ENCODE measurements around the gene PDLIM1. TPM values are rescaled to one million over a fixed set of nuclear protein-coding genes. Genes with fewer than 3 reads are reported as not detected.

Gene PDLIM1
- total and polyA plus RNA-seq, 12 donors = 0.89 to 63.3 (median 31.2) TPM

DNA sequence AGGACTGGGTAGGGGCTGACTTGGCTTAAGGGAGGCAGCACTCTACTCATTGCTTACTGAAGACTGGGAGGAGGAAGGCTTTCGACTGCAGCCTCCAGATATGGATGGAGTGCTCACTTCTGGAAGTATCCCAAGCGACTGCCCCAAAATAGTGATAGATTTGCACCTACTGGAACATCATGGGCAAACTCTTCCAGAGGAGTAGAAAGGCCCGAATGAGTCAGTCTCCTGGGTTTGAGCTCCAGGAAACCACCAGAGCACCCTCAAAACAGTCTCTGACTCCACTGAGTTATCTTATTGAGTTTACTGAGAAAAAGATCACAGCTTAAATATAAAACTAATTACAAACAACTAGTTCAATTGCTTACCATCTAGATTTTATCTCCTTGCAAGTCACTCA lies 37.2 kb upstream of the PDLIM1 start:
- WGBS, 4 donors = 70 to 94% (median 84%) methylated on average over 2 to 3 of the region's 3 CpGs
- intact Hi-C loops (cut with DNase I) = no loop called here
- no peaks in the 10 kb centered on the region for H3K4me1 ChIP-seq (replicated peaks in 1 of 2)

GRCh38 chr10:95327367-95327766 lies 36.6 kb upstream of the PDLIM1 start:
- intact Hi-C loops (cut with DNase I) = no loop called here
- DNase-seq = peak in 2 of 7 donors; percentile 11 to 21
- 77 to 85% (median 84%) methylated on average over 3 to 5 of the region's 5 CpGs for WGBS, 4 donors
- H3K27me3 ChIP-seq = no peaks in the 10 kb centered on the region
- no peak for TF ChIP-seq POLR2A (IDR thresholded peaks at IDR 0.05)
- TF ChIP-seq, protein P1, sequence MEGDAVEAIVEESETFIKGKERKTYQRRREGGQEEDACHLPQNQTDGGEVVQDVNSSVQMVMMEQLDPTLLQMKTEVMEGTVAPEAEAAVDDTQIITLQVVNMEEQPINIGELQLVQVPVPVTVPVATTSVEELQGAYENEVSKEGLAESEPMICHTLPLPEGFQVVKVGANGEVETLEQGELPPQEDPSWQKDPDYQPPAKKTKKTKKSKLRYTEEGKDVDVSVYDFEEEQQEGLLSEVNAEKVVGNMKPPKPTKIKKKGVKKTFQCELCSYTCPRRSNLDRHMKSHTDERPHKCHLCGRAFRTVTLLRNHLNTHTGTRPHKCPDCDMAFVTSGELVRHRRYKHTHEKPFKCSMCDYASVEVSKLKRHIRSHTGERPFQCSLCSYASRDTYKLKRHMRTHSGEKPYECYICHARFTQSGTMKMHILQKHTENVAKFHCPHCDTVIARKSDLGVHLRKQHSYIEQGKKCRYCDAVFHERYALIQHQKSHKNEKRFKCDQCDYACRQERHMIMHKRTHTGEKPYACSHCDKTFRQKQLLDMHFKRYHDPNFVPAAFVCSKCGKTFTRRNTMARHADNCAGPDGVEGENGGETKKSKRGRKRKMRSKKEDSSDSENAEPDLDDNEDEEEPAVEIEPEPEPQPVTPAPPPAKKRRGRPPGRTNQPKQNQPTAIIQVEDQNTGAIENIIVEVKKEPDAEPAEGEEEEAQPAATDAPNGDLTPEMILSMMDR (IDR thresholded peaks at IDR 0.05) = no peak
- no peak overlapping the region for H3K4me3 ChIP-seq
- no peaks in the 10 kb centered on the region for H3K9me3 ChIP-seq (replicated peaks in 1 of 3)
- H3K4me1 ChIP-seq (replicated peaks in 1 of 2) = no peaks in the 10 kb centered on the region
- H3K27ac ChIP-seq = no peak overlapping the region
- H3K36me3 ChIP-seq (replicated peaks in 1 of 2) = no peaks in the 10 kb centered on the region

More for the DNA sequence above, 37.2 kb upstream of the PDLIM1 start:
- no peak for TF ChIP-seq POLR2A (IDR thresholded peaks at IDR 0.05)
- TF ChIP-seq, protein P1 (IDR thresholded peaks at IDR 0.05) = no peak
- H3K27ac ChIP-seq = no peak overlapping the region
- no peak overlapping the region for H3K4me3 ChIP-seq
- no peaks in the 10 kb centered on the region for H3K27me3 ChIP-seq
- no peaks in the 10 kb centered on the region for H3K9me3 ChIP-seq (replicated peaks in 1 of 3)
- no peaks in the 10 kb centered on the region for H3K36me3 ChIP-seq (replicated peaks in 1 of 2)
- no peak for DNase-seq

DNA sequence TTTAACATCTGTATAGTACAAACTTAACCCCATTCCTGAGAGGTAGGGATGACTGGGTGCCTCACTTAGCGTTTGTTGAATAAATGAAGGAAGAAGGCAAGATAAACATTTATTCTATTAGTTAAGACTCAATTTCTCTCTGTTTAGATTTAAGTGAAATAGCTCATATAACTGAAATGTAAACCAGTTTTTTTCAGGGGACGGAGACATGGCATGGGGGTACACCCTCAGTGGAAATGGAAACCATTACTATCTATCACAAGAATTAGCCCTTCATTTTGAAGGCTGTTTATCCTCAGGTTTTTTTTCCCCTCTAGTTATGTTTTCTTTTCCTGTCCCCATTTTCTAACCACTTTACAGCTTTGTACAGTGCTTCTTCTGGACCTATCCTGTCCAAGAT lies 35.6 kb upstream of the PDLIM1 start:
- Histone ChIP-seq H3K4me3 (no peak overlapping the region), H3K27ac (no peak overlapping the region), H3K27me3 (no peaks in the 10 kb centered on the region), H3K4me1 (replicated peaks in 1 of 2) (no peaks in the 10 kb centered on the region), H3K36me3 (replicated peaks in 1 of 2) (no peaks in the 10 kb centered on the region), H3K9me3 (replicated peaks in 1 of 3) (no peaks in the 10 kb centered on the region)
- DNase-seq = no peak
- TF ChIP-seq, protein P1 (IDR thresholded peaks at IDR 0.05) = no peak
- no peak for TF ChIP-seq POLR2A (IDR thresholded peaks at IDR 0.05)
- 91 to 98% (median 95%) methylated on average over 2 of the region's 2 CpGs for WGBS, 4 donors
- intact Hi-C loops (cut with DNase I) = no loop called here

- Histone ChIP-seq H3K36me3 (replicated peaks in 1 of 2) (no peaks in the 10 kb centered on the region), H3K9me3 (replicated peaks in 1 of 3) (no peaks in the 10 kb centered on the region), H3K4me3 (no peak overlapping the region), H3K27ac (no peak overlapping the region), H3K4me1 (replicated peaks in 1 of 2) (no peaks in the 10 kb centered on the region), H3K27me3 (no peaks in the 10 kb centered on the region)
- intact Hi-C loops (cut with DNase I) = no loop called here
- DNase-seq = no peak
- WGBS, 4 donors = 70 to 78% (median 73%) methylated on average over 2 of the region's 2 CpGs
- no peak for TF ChIP-seq POLR2A (IDR thresholded peaks at IDR 0.05)
- TF ChIP-seq, protein P1 (IDR thresholded peaks at IDR 0.05) = no peak
Measured at GRCh38 chr10:95325863-95326262, 35.1 kb upstream of the PDLIM1 start.

Data from adrenal gland (tissue), 12 donors.